Progenitor cell of endocrine pancreas (in vitro differentiated cells): ENCODE results near the gene CLCN5. TPM values are rescaled to one million over a fixed set of nuclear protein-coding genes. Genes with fewer than 3 reads are reported as not detected.

ENCODE experiments used
- DNase-seq: peaks from one replicate; pipeline ENCODE4 v3.0.0; 2021; ENCODE audit warnings: low spot score; ENCODE audit not compliant: unreplicated experiment
- H3K27ac Mint-ChIP-seq: 2 replicates; pipeline ENCODE4 v1.8.0; 2021; ENCODE audit warnings: mild to moderate bottlenecking, moderate library complexity, mixed read lengths
- H3K27me3 Mint-ChIP-seq: 2 replicates; pipeline ENCODE4 v1.8.0; 2021; ENCODE audit warnings: mixed read lengths
- H3K36me3 Mint-ChIP-seq: 2 replicates; pipeline ENCODE4 v1.8.0; 2022; ENCODE audit warnings: mixed read lengths; ENCODE audit not compliant: insufficient read depth
- H3K4me1 Mint-ChIP-seq: 2 replicates; pipeline ENCODE4 v1.8.0; 2021; ENCODE audit warnings: low read depth, mixed read lengths
- H3K4me3 Mint-ChIP-seq: 2 replicates; pipeline ENCODE4 v1.8.0; 2021; ENCODE audit warnings: low read depth, mild to moderate bottlenecking, moderate library complexity, mixed read lengths
- H3K9me3 Mint-ChIP-seq: 2 replicates; pipeline ENCODE4 v1.8.0; 2021; ENCODE audit warnings: low read depth, mixed read lengths
- microRNA-seq: library from miRNA; unstranded; fragments of <30 nt; microRNA quantifications from one replicate; pipeline ENCODE4 v1.1.0, GENCODE V29; 2020; ENCODE audit warnings: borderline number of aligned reads; ENCODE audit not compliant: unreplicated experiment
- total RNA-seq: library from RNA; stranded (reverse); gene quantifications from 2 replicates; pipeline ENCODE4 v1.2.1, GENCODE V29; 2021
- TF ChIP-seq, protein P1 (sequence below): fragments of 200-600 bp; sonication (generic); IDR thresholded peaks from one replicate; pipeline ENCODE4 v1.5.0; 2021; ENCODE audit warnings: antibody characterized with exemption, mild to moderate bottlenecking; ENCODE audit not compliant: unreplicated experiment

The CLCN5 gene
- total RNA-seq, 1 donor from 2014 or later = 14.0 TPM

GRCh38 chrX:50125480-50125879 lies 203.1 kb downstream of the CLCN5 start:
- Mint-ChIP-seq H3K9me3 (peaks cover 25% of the 10 kb centered on the region), H3K27ac (no peak overlapping the region), H3K4me1 (peaks cover 4% of the 10 kb centered on the region), H3K36me3 (no peaks in the 10 kb centered on the region), H3K27me3 (no peaks in the 10 kb centered on the region), H3K4me3 (no peak overlapping the region)
- TF ChIP-seq, protein P1, sequence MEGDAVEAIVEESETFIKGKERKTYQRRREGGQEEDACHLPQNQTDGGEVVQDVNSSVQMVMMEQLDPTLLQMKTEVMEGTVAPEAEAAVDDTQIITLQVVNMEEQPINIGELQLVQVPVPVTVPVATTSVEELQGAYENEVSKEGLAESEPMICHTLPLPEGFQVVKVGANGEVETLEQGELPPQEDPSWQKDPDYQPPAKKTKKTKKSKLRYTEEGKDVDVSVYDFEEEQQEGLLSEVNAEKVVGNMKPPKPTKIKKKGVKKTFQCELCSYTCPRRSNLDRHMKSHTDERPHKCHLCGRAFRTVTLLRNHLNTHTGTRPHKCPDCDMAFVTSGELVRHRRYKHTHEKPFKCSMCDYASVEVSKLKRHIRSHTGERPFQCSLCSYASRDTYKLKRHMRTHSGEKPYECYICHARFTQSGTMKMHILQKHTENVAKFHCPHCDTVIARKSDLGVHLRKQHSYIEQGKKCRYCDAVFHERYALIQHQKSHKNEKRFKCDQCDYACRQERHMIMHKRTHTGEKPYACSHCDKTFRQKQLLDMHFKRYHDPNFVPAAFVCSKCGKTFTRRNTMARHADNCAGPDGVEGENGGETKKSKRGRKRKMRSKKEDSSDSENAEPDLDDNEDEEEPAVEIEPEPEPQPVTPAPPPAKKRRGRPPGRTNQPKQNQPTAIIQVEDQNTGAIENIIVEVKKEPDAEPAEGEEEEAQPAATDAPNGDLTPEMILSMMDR = no peak
- DNase-seq = no peak

- Mint-ChIP-seq H3K27me3 (no peaks in the 10 kb centered on the region), H3K9me3 (peaks cover 14% of the 10 kb centered on the region), H3K4me1 (no peaks in the 10 kb centered on the region), H3K27ac (no peak overlapping the region), H3K36me3 (no peaks in the 10 kb centered on the region), H3K4me3 (no peak overlapping the region)
- no peak for DNase-seq
- TF ChIP-seq, protein P1 = no peak
Measured at GRCh38 chrX:50147972-50148371, 225.6 kb downstream of the CLCN5 start.

Small RNAs within 50 kb of the gene (microRNA-seq; reads per million reads assigned to microRNA genes)
- gene MIR188 (561 reads per million, percentile 74 among the genes with 10 or more reads in this experiment), gene MIR362 (232 reads per million, percentile 65 among the genes with 10 or more reads in this experiment), gene MIR500A (53.1 reads per million, percentile 47 among the genes with 10 or more reads in this experiment), gene MIR500B (not detected), gene MIR501 (319 reads per million, percentile 67 among the genes with 10 or more reads in this experiment), gene MIR502 (101 reads per million, percentile 55 among the genes with 10 or more reads in this experiment), gene MIR532 (815 reads per million, percentile 77 among the genes with 10 or more reads in this experiment), gene MIR660 (491 reads per million, percentile 73 among the genes with 10 or more reads in this experiment)

Other genes with a start within 250 kb of the CLCN5 start
- gene PAGE1, start 226.6 kb upstream of the CLCN5 start, total RNA-seq = not detected in 2 replicates
- gene PAGE4, start 93.3 kb upstream of the CLCN5 start, total RNA-seq = not detected in 2 replicates
- gene USP27X, start 43.1 kb upstream of the CLCN5 start, total RNA-seq = 7.4 and 7.6 TPM in 2 replicates